IMR-90 (cell line): ENCODE measurements around the gene HMG20B. TPM values are rescaled to one million over a fixed set of nuclear protein-coding genes. Genes with fewer than 3 reads are reported as not detected.

Experiments used
- ATAC-seq: fragments of 200-7000 bp; cut with Tn5 transposase; 2 replicates; pipeline ENCODE4 v1.9.1; 2020; ENCODE audit warnings: low read depth, mild to moderate bottlenecking, moderate library complexity
- BruUV-seq: library from RNA; stranded (reverse); fragments of 400-500 nt; replicated peaks from 2 replicates; lab custom pipeline; 2021; lab: Mats Ljungman, UMichigan
- CTCF ChIA-PET: fragments of 300-600 bp; formaldehyde crosslinking; extraction: SDS; loops from one replicate; lab custom pipeline; 2021; ENCODE audit warnings: antibody characterized with exemption; lab: Yijun Ruan, JAX
- POLR2A ChIA-PET: fragments of 300-600 bp; sonication (Branson Sonifier 250); formaldehyde crosslinking; loops from one replicate; lab custom pipeline; 2022; ENCODE audit warnings: antibody characterized with exemption; ENCODE audit not compliant: unreplicated experiment; lab: Charles Lee
- DNase-seq: peaks from one replicate; pipeline ENCODE4 v3.0.0; 2013
- H2AFZ ChIP-seq: replicated peaks from 2 replicates; pipeline ENCODE3; 2013; ENCODE audit warnings: low read length, mild to moderate bottlenecking; ENCODE audit not compliant: poor library complexity
- H2AK5ac ChIP-seq: 2 replicates; pipeline ENCODE4 v1.6.1; 2013; ENCODE audit warnings: low read depth, low read length, inconsistent platforms
- H2AK9ac ChIP-seq: replicated peaks from 2 replicates; pipeline ENCODE3; 2013; ENCODE audit warnings: mild to moderate bottlenecking, low read depth, low read length, moderate library complexity; ENCODE audit not compliant: poor library complexity
- H2BK120ac ChIP-seq: 2 replicates; pipeline ENCODE4 v1.6.1; 2013; ENCODE audit warnings: low read depth, low read length, inconsistent platforms
- H2BK15ac ChIP-seq: 3 replicates; pipeline ENCODE4 v1.6.1; 2013; ENCODE audit warnings: low read depth, low read length, inconsistent platforms
- H2BK20ac ChIP-seq: 2 replicates; pipeline ENCODE4 v1.6.1; 2013; ENCODE audit warnings: low read depth, mild to moderate bottlenecking, inconsistent platforms, low read length, moderate library complexity
- H2BK5ac ChIP-seq: 2 replicates; pipeline ENCODE4 v1.6.1; 2013; ENCODE audit warnings: mild to moderate bottlenecking, low read depth, low read length, inconsistent platforms; ENCODE audit not compliant: poor library complexity, severe bottlenecking
- H3K14ac ChIP-seq: replicated peaks from 2 replicates; pipeline ENCODE4 v1.6.1; 2013; ENCODE audit warnings: low read depth, low read length, inconsistent platforms
- H3K18ac ChIP-seq: 2 replicates; pipeline ENCODE4 v1.6.1; 2013; ENCODE audit warnings: low read depth, low read length, control low read depth
- H3K23ac ChIP-seq: 2 replicates; pipeline ENCODE4 v1.6.1; 2013; ENCODE audit warnings: low read depth, low read length, inconsistent platforms
- H3K27ac ChIP-seq: 2 replicates; pipeline ENCODE4 v1.5.1; 2013; ENCODE audit warnings: mild to moderate bottlenecking, control low read depth, low read length; ENCODE audit not compliant: insufficient read depth
- H3K27me3 ChIP-seq: 2 replicates; pipeline ENCODE4 v1.6.1; 2013; ENCODE audit warnings: low read length; ENCODE audit not compliant: control insufficient read depth, insufficient read depth
- H3K36me3 ChIP-seq: 2 replicates; pipeline ENCODE4 v1.6.1; 2013; ENCODE audit warnings: low read length, mixed read lengths; ENCODE audit not compliant: control insufficient read depth, insufficient read depth
- H3K4ac ChIP-seq: 2 replicates; pipeline ENCODE4 v1.6.1; 2013; ENCODE audit warnings: low read depth, low read length, inconsistent platforms
- H3K4me1 ChIP-seq: 2 replicates; pipeline ENCODE4 v1.6.1; 2013; ENCODE audit warnings: low read length, mixed read lengths; ENCODE audit not compliant: control insufficient read depth, insufficient read depth
- H3K4me2 ChIP-seq: 2 replicates; pipeline ENCODE4 v1.6.1; 2013; ENCODE audit warnings: low read depth, mild to moderate bottlenecking, control low read depth, low read length, moderate library complexity
- H3K4me3 ChIP-seq: 2 replicates; pipeline ENCODE4 v1.5.1; 2013; ENCODE audit warnings: low read depth, mild to moderate bottlenecking, control low read depth, low read length, moderate library complexity; ENCODE audit not compliant: insufficient read depth
- H3K56ac ChIP-seq: 2 replicates; pipeline ENCODE4 v1.6.1; 2013; ENCODE audit warnings: low read length, inconsistent platforms; ENCODE audit not compliant: insufficient read depth; ENCODE audit errors: extremely low read depth
- H3K79me1 ChIP-seq, 2 experiments: 2 replicates each; pipeline ENCODE4 v1.6.1; 2013; ENCODE audit warnings: low read length in 2 of 2, inconsistent platforms in 1 of 2, low read depth in 1 of 2
- H3K9ac ChIP-seq: 2 replicates; pipeline ENCODE4 v1.6.1; 2013; ENCODE audit warnings: low read depth, low read length, control low read depth
- H3K9me1 ChIP-seq: 2 replicates; pipeline ENCODE4 v1.6.1; 2013; ENCODE audit warnings: low read length, inconsistent platforms; ENCODE audit not compliant: insufficient read depth
- H3K9me3 ChIP-seq: 2 replicates; pipeline ENCODE4 v1.6.1; 2013; ENCODE audit warnings: low read length; ENCODE audit not compliant: control insufficient read depth, insufficient read depth
- H4K20me1 ChIP-seq: 2 replicates; pipeline ENCODE4 v1.6.1; 2013; ENCODE audit warnings: low read length, inconsistent platforms; ENCODE audit not compliant: insufficient read depth
- H4K5ac ChIP-seq: 2 replicates; pipeline ENCODE4 v1.6.1; 2013; ENCODE audit warnings: mild to moderate bottlenecking, low read depth, low read length, control low read depth
- H4K8ac ChIP-seq, 2 experiments: 2 replicates each; pipeline ENCODE4 v1.6.1; 2013; ENCODE audit warnings: low read depth in 2 of 2, low read length in 2 of 2, control low read depth in 1 of 2, inconsistent platforms in 1 of 2
- H4K91ac ChIP-seq: 2 replicates; pipeline ENCODE4 v1.6.1; 2013; ENCODE audit warnings: low read depth, low read length, inconsistent platforms; ENCODE audit not compliant: insufficient read depth
- RAD21 ChIP-seq: IDR thresholded peaks from 2 replicates; pipeline ENCODE4 v1.6.1; 2012; ENCODE audit warnings: low read length, improper control_type of control experiment
- RCOR1 ChIP-seq: IDR thresholded peaks from 2 replicates; pipeline ENCODE4 v1.6.1; 2012; ENCODE audit warnings: mild to moderate bottlenecking, low read length, improper control_type of control experiment; ENCODE audit not compliant: insufficient replicate concordance
- WGBS, 2 experiments: methylation state at CpG; one replicate each; pipeline versions ENCODE4 v1.1.5 to v1.1.7; 2013; ENCODE audit warnings: missing lambda C conversion rate in 2 of 2; ENCODE audit not compliant: insufficient read length in 1 of 2; ENCODE audit errors: extremely low coverage in 2 of 2; 5-methylcytosine and 5-hydroxymethylcytosine counted together
- dilution Hi-C: fragments of 300-500 bp; cut with HindIII; formaldehyde crosslinking; loops from one replicate; pipeline ENCODE4 v1.14.3; 2018; ENCODE audit warnings: low sequenced_read_pairs; ENCODE audit not compliant: unreplicated experiment
- in situ Hi-C: fragments of 300-500 bp; cut with MboI; formaldehyde crosslinking; loops from 3 replicates; pipeline ENCODE4 v1.14.3; 2019; ENCODE audit warnings: low sequenced_read_pairs, inconsistent platforms, mixed read lengths
- intact Hi-C: fragments of 100-400 bp; cut with micrococcal nuclease; formaldehyde crosslinking; loops from 2 replicates; pipeline ENCODE4 v1.10.0; 2022
- microRNA-seq, 2 experiments: library from miRNA; stranded (forward) in 1 of 2; unstranded in 1 of 2; fragments of 10-50 nt in 1 of 2; fragments of <30 nt in 1 of 2; gene quantifications in 1 of 2; microRNA quantifications in 1 of 2; one replicate each; pipeline versions ENCODE3 to v1.1.0; 2013 to 2020; ENCODE audit not compliant: insufficient read depth in 1 of 2, insufficient read length in 1 of 2, unreplicated experiment in 1 of 2
- polyA plus RNA-seq, 3 experiments: library from polyadenylated mRNA; depleted of rRNA; stranded (reverse); fragments of >200 nt; gene quantifications; 2 replicates each; pipeline ENCODE4 v1.2.3, GENCODE V29; 2012; ENCODE audit warnings: low replicate concordance in 1 of 3
- small RNA-seq, 5 experiments: library from RNA; depleted of rRNA; stranded (forward); fragments of <200 nt; gene quantifications; one replicate each; pipeline ENCODE3, GENCODE V24; 2012
- total RNA-seq: library from RNA; depleted of rRNA; stranded (reverse); fragments of >200 nt; gene quantifications from 2 replicates; pipeline ENCODE4 v1.2.3, GENCODE V29; 2012; rRNA removed

The HMG20B gene
- total and polyA plus RNA-seq, 2 of the 4 experiments (the other 2 are of a cell fraction) = 57.5 to 63.8 TPM

- H3K9me3 ChIP-seq = no peaks in the 10 kb centered on the region
- peak overlapping the region; percentile 35; the same call in 1 of the 2 replicates for H2AK5ac ChIP-seq
- POLR2A ChIA-PET = no interaction called here
- H3K79me1 ChIP-seq = peaks cover 11 to 34% of the 10 kb centered on the region in 2 experiments; a peak in 3 of 4 replicates
- H3K9ac ChIP-seq = no peak overlapping the region
- CTCF ChIA-PET = no interaction called here
- H4K8ac ChIP-seq = peak overlapping the region; percentile 63 to 79
- ATAC-seq = no peak
- H3K4me1 ChIP-seq = peaks cover 6% of the 10 kb centered on the region; the same call in 1 of the 2 replicates
- peak overlapping the region; percentile 19; the same call in 1 of the 2 replicates for H3K4me3 ChIP-seq
- H2BK20ac ChIP-seq = no peak overlapping the region
- H3K4me2 ChIP-seq = peak overlapping the region; percentile 84
- no peak overlapping the region for H3K27ac ChIP-seq
- H4K20me1 ChIP-seq = peaks cover 19% of the 10 kb centered on the region
- peak overlapping the region; percentile 99 for H2AFZ ChIP-seq
- H3K18ac ChIP-seq = no peak overlapping the region
- no peak overlapping the region for H2BK120ac ChIP-seq
- intact Hi-C loops = loop anchor here (5.0 kb wide), 1 partner anchor 120 kb away; the partner anchor contains the start of gene FZR1
- no CpG with 5 or more reads among the region's 7 CpGs for WGBS, 2 experiments
- no peak overlapping the region for H4K91ac ChIP-seq
- DNase-seq = no peak
- no peak overlapping the region for H3K14ac ChIP-seq
- no peak overlapping the region for H2BK15ac ChIP-seq
- peak overlapping the region; percentile 100 for H2AK9ac ChIP-seq
- peaks cover 3% of the 10 kb centered on the region; the same call in 1 of the 2 replicates for H3K9me1 ChIP-seq
- H3K23ac ChIP-seq = no peak overlapping the region
- in situ Hi-C loops = no loop called here
- no peaks in the 10 kb centered on the region for H3K27me3 ChIP-seq
- peak overlapping the region; percentile 22; the same call in 1 of the 2 replicates for H3K4ac ChIP-seq
- dilution Hi-C loops = no loop called here
- peaks cover 21% of the 10 kb centered on the region for H3K36me3 ChIP-seq
- no TSS peak for BruUV-seq
- TF ChIP-seq RCOR1 = peak; percentile 90
- no peak for TF ChIP-seq RAD21
- H3K56ac ChIP-seq = no peak overlapping the region
- H2BK5ac ChIP-seq = no peak overlapping the region
- H4K5ac ChIP-seq = peak overlapping the region; percentile 30; the same call in 1 of the 2 replicates
These were observed 54.6 kb downstream of the HMG20B start for GRCh38 chr19:3627351-3627723.

Small RNA genes lying within 50 kb of the gene (microRNA-seq; reads per million reads assigned to microRNA genes)
- not detected for gene AC005786.1 (ENCODE audit: insufficient read depth, insufficient read length)

Small RNA genes lying within 50 kb of the gene (small RNA-seq; reads per million reads assigned to genes)
- gene AC005786.1 = 0 reads per million in 5 experiments

Other genes starting within 250 kb of the HMG20B start
- gene NFIC, start 206.4 kb upstream of the HMG20B start, total RNA-seq = 21.9 and 26.9 TPM in 2 replicates
- 29.2 and 32.1 TPM in 2 replicates for gene NFIC, start 206.4 kb upstream of the HMG20B start, polyA plus RNA-seq (2012; rRNA removed)
- gene SMIM24, start 92.4 kb upstream of the HMG20B start, total RNA-seq = not detected in 2 replicates
- gene SMIM24, start 92.4 kb upstream of the HMG20B start, polyA plus RNA-seq (2012; rRNA removed) = not detected in 2 replicates
- not detected in 2 replicates for gene SMIM44, start 89.5 kb upstream of the HMG20B start, total RNA-seq
- gene SMIM44, start 89.5 kb upstream of the HMG20B start, polyA plus RNA-seq (2012; rRNA removed) = not detected in 2 replicates
- 3.2 and 4.2 TPM in 2 replicates for gene DOHH, start 72.3 kb upstream of the HMG20B start, total RNA-seq
- gene DOHH, start 72.3 kb upstream of the HMG20B start, polyA plus RNA-seq (2012; rRNA removed) = 9.2 and 13.6 TPM in 2 replicates
- gene FZR1, start 66.6 kb upstream of the HMG20B start, total RNA-seq = 21.5 and 24.4 TPM in 2 replicates
- gene FZR1, start 66.6 kb upstream of the HMG20B start, polyA plus RNA-seq (2012; rRNA removed) = 47.8 and 56.3 TPM in 2 replicates
- gene TEKTIP1, start 33.8 kb upstream of the HMG20B start, total RNA-seq = not detected in 2 replicates
- gene TEKTIP1, start 33.8 kb upstream of the HMG20B start, polyA plus RNA-seq (2012; rRNA removed) = not detected in 2 replicates
- gene MFSD12, start 15.4 kb upstream of the HMG20B start, total RNA-seq = 20.4 and 25.0 TPM in 2 replicates
- 77.2 and 85.1 TPM in 2 replicates for gene MFSD12, start 15.4 kb upstream of the HMG20B start, polyA plus RNA-seq (2012; rRNA removed)
- under 0.01 TPM in 2 replicates for gene GIPC3, start 12.5 kb downstream of the HMG20B start, total RNA-seq
- gene GIPC3, start 12.5 kb downstream of the HMG20B start, polyA plus RNA-seq (2012; rRNA removed) = 0.36 and 0.42 TPM in 2 replicates
- gene TBXA2R, start 33.9 kb downstream of the HMG20B start, total RNA-seq = 0.28 and 0.36 TPM in 2 replicates
- gene TBXA2R, start 33.9 kb downstream of the HMG20B start, polyA plus RNA-seq (2012; rRNA removed) = 2.3 and 3.6 TPM in 2 replicates
- gene CACTIN, start 53.8 kb downstream of the HMG20B start, total RNA-seq = 10.8 and 12.8 TPM in 2 replicates
- 19.5 and 25.1 TPM in 2 replicates for gene CACTIN, start 53.8 kb downstream of the HMG20B start, polyA plus RNA-seq (2012; rRNA removed)
- 10.8 and 13.6 TPM in 2 replicates for gene PIP5K1C, start 127.5 kb downstream of the HMG20B start, total RNA-seq
- gene PIP5K1C, start 127.5 kb downstream of the HMG20B start, polyA plus RNA-seq (2012; rRNA removed) = 23.3 and 28.0 TPM in 2 replicates
- gene TJP3, start 135.4 kb downstream of the HMG20B start, total RNA-seq = not detected in 2 replicates
- gene TJP3, start 135.4 kb downstream of the HMG20B start, polyA plus RNA-seq (2012; rRNA removed) = not detected in 2 replicates
- 8.6 and 9.5 TPM in 2 replicates for gene APBA3, start 188.7 kb downstream of the HMG20B start, total RNA-seq
- 18.4 and 21.0 TPM in 2 replicates for gene APBA3, start 188.7 kb downstream of the HMG20B start, polyA plus RNA-seq (2012; rRNA removed)
- 55.9 and 68.6 TPM in 2 replicates for gene MRPL54, start 189.7 kb downstream of the HMG20B start, total RNA-seq
- gene MRPL54, start 189.7 kb downstream of the HMG20B start, polyA plus RNA-seq (2012; rRNA removed) = 75.7 and 96.5 TPM in 2 replicates
- gene RAX2, start 199.3 kb downstream of the HMG20B start, total RNA-seq = not detected in 2 replicates
- gene RAX2, start 199.3 kb downstream of the HMG20B start, polyA plus RNA-seq (2012; rRNA removed) = not detected in 2 replicates
- gene MATK, start 213.4 kb downstream of the HMG20B start, total RNA-seq = not detected in 2 replicates
- gene MATK, start 213.4 kb downstream of the HMG20B start, polyA plus RNA-seq (2012; rRNA removed) = not detected in 2 replicates